HL-60 (cell line): ENCODE measurements around the gene NXT1.

Experiments used
- DNase-seq, 2 experiments: peaks; one replicate each; pipeline ENCODE4 v3.0.0-alpha.2; 2010 to 2020; ENCODE audit warnings: low read depth in 1 of 2, low spot score in 1 of 2
- H3K27ac ChIP-seq: fragments of 250-450 bp; sonication (Bioruptor Pico); replicated peaks from 2 replicates; pipeline ENCODE4 v1.5.1; 2020; ENCODE audit warnings: mild to moderate bottlenecking, moderate library complexity
- H3K27me3 ChIP-seq: fragments of 250-450 bp; sonication (Bioruptor Pico); 2 replicates; pipeline ENCODE4 v1.5.1; 2021; ENCODE audit warnings: mild to moderate bottlenecking, moderate library complexity; ENCODE audit not compliant: insufficient read depth, poor library complexity, severe bottlenecking
- H3K4me3 ChIP-seq: replicated peaks from 2 replicates; pipeline ENCODE4 v1.5.1; 2011; ENCODE audit warnings: mild to moderate bottlenecking, control low read depth, low read length; ENCODE audit not compliant: insufficient read depth
- CTCF ChIP-seq: IDR thresholded peaks from one replicate; pipeline ENCODE4 v1.5.1; 2011; ENCODE audit warnings: low read length, control low read depth, inconsistent platforms; ENCODE audit not compliant: insufficient read depth
- GABPA ChIP-seq: IDR thresholded peaks from 2 replicates; pipeline ENCODE4 v1.6.1; 2012; ENCODE audit warnings: low read depth
- POLR2AphosphoS5 ChIP-seq: IDR thresholded peaks from 2 replicates; pipeline ENCODE4 v1.6.1; 2012; ENCODE audit warnings: low read depth
- REST ChIP-seq: IDR thresholded peaks from 2 replicates; pipeline ENCODE4 v1.6.1; 2012; ENCODE audit warnings: low read depth; ENCODE audit not compliant: insufficient replicate concordance
- SPI1 ChIP-seq: IDR thresholded peaks from 2 replicates; pipeline ENCODE4 v1.6.1; 2012; ENCODE audit warnings: low read depth, mild to moderate bottlenecking, borderline replicate concordance

The NXT1 gene

DNA sequence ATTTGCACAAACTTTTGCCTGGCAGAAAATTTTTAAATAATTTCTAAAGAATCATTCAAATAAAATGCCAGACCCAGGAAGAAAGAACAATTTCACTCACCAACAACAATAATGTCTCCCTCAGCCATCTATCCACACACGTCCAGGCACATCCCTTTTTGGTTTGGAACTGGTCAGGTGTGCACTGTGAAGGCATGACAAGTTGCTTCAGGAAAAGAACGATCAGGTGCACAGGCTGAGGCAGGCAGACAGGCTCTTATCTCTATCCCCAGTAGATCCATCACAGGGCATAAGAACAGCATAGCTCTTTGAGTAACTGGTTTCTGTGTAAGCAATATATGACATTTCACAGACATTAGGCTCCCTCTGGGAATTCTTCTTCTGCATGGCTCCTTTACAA, 18.1 kb upstream of the NXT1 start:
- no peak for DNase-seq
- Histone ChIP-seq H3K4me3 (no peak overlapping the region), H3K27me3 (no peaks in the 10 kb centered on the region), H3K27ac (no peak overlapping the region)
- TF ChIP-seq POLR2AphosphoS5 (no peak), GABPA (no peak), SPI1 (no peak), REST (no peak), CTCF (no peak)

GRCh38 chr20:23334111-23334510, 16.5 kb upstream of the NXT1 start:
- no peak for DNase-seq
- TF ChIP-seq POLR2AphosphoS5 = no peak
- TF ChIP-seq CTCF = no peak
- TF ChIP-seq GABPA = no peak
- no peak for TF ChIP-seq SPI1
- TF ChIP-seq REST = no peak
- Histone ChIP-seq H3K27ac (no peak overlapping the region), H3K4me3 (no peak overlapping the region), H3K27me3 (no peaks in the 10 kb centered on the region)

DNA sequence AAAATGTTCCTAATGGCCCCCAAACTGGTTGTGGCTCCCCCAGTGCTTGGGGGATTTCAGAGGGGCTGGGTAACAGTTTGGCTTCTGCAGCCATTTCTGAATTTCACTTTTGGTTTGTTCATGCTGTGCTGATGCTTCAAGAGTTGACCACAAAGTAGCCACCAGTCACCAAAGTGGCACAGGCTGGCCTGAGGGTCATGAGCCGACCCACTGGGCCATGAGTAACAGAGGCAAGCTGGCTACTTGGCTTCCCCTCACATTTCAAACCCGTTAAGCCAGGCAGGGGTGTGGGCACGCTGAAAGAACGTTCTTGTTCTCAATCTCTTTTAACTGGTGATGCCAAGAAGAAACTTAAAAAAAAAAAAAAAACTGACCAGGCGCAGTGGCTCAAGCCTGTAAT, 15.1 kb upstream of the NXT1 start:
- Histone ChIP-seq H3K27me3 (no peaks in the 10 kb centered on the region), H3K27ac (no peak overlapping the region), H3K4me3 (no peak overlapping the region)
- TF ChIP-seq SPI1 (no peak), CTCF (no peak), POLR2AphosphoS5 (no peak), GABPA (no peak), REST (no peak)
- DNase-seq = no peak
